Measurements from ENCODE around the gene TTC7B. TPM values are rescaled to one million over a fixed set of nuclear protein-coding genes. Genes with fewer than 3 reads are reported as not detected.

Gene TTC7B
- total RNA-seq, 4 donors from 2014 or later: 14.3 to 48.9 (median 32.5) TPM

GRCh38 chr14:90513161-90514014 lies 302.8 kb downstream of the TTC7B start:
- peaks cover 64% of the 10 kb centered on the region for H3K4me1 ChIP-seq
- H3K27ac ChIP-seq: peak overlapping the region; percentile 81
- TF ChIP-seq POLR2A (IDR thresholded peaks at IDR 0.05) (no peak), POLR2AphosphoS5 (IDR thresholded peaks at IDR 0.05) (no peak)
- no peaks in the 10 kb centered on the region for H3K9me3 ChIP-seq
- no peaks in the 10 kb centered on the region for H3K27me3 ChIP-seq
- WGBS: 78% methylated on average over 6 of the region's 16 CpGs
- no peak overlapping the region for H3K4me3 ChIP-seq
- DNase-seq (ENCODE audit: low spot score in 2 of 2): no peak
- no peaks in the 10 kb centered on the region for H3K36me3 ChIP-seq

DNA sequence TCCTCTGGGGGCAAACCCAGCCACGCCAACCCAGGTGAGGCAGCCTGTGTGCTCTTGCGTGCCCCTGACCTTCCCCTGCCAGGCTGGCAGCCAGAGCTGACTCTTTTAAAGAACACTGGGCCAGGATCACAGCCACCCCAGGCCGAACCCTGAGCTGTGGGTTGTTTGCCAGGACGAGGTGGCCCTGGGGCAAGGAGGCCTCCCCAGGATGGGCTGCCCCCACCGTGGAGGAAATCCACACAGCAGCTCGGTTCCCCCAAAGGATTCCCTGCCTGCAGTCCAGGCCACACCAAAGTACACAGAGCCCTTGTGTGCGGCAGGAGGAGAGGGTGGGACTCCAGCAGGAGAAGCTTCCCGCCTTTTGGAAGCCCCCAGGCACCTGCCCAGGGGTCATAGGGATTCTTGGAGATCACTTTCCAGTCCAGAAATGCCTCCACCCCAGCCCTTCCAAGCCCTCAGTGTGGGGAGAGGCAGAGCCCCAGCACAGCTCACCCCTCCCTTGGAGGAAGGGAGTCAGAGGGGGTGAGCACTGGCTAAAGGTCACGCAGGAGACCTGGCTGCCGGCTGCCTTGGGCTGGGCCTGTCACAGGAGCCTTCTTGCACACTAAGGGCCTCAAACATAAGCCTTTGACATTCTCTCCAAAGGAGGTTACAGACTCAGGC lies 303.8 kb downstream of the TTC7B start:
- no peaks in the 10 kb centered on the region for H3K27me3 ChIP-seq
- TF ChIP-seq POLR2AphosphoS5 (IDR thresholded peaks at IDR 0.05) (no peak), EP300 (IDR thresholded peaks at IDR 0.05) (no peak)
- no peak overlapping the region for H3K4me3 ChIP-seq
- no peaks in the 10 kb centered on the region for H3K9me3 ChIP-seq
- peaks cover 55% of the 10 kb centered on the region for H3K4me1 ChIP-seq
- no peaks in the 10 kb centered on the region for H3K36me3 ChIP-seq
- WGBS: 72% methylated on average over 2 of the region's 10 CpGs
- H3K27ac ChIP-seq: peak overlapping the region; percentile 81
- DNase-seq (ENCODE audit: low spot score in 2 of 2): no peak

DNA sequence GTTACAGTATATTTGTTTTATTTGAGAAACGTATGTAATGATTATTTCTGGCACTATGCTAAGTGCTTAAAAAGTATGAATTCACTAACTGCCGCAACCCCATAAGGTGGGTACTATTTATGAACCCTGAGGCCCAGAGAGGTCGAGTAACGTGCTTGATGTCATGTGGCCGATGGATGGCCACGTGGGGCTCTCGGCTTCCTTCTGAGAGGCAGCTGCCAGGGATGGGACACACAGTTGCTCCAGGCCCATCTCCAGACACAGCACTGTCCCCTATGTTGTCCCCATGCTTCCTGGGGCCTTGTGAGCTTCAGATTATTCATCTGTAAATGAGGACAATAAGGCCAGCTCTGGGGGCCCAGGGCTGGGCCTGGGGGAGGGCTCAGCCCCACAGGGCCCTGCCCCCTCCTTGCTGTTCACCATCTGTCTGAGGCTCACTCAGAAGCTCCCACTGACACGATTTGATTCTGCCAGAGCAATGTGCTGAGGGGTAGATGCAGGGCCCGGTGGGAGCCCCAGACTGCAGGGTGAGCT lies 304.4 kb downstream of the TTC7B start:
- no peak for DNase-seq (ENCODE audit: low spot score in 2 of 2)
- WGBS: 60% methylated on average over 9 of the region's 9 CpGs
- Histone ChIP-seq H3K4me3 (no peak overlapping the region), H3K27me3 (no peaks in the 10 kb centered on the region), H3K36me3 (no peaks in the 10 kb centered on the region), H3K4me1 (peaks cover 49% of the 10 kb centered on the region), H3K27ac (peak overlapping the region; percentile 81), H3K9me3 (no peaks in the 10 kb centered on the region)
- no peak for TF ChIP-seq POLR2A (IDR thresholded peaks at IDR 0.05)
- no peak for TF ChIP-seq CTCF (IDR thresholded peaks at IDR 0.05)
- no peak for TF ChIP-seq POLR2AphosphoS5 (IDR thresholded peaks at IDR 0.05)
- no peak for TF ChIP-seq EP300 (IDR thresholded peaks at IDR 0.05)

GRCh38 chr14:90511252-90511651 lies 305.0 kb downstream of the TTC7B start:
- 94% methylated on average over 4 of the region's 4 CpGs for WGBS
- H3K4me1 ChIP-seq: peaks cover 49% of the 10 kb centered on the region

GRCh38 chr14:90510159-90510558 lies 306.1 kb downstream of the TTC7B start:
- no peaks in the 10 kb centered on the region for H3K36me3 ChIP-seq
- DNase-seq (ENCODE audit: low spot score in 2 of 2): peak in 1 of 2 donors; percentile 83
- H3K4me3 ChIP-seq: no peak overlapping the region
- H3K27ac ChIP-seq: peak overlapping the region; percentile 70
- WGBS: 46% methylated on average over 9 of the region's 9 CpGs
- H3K4me1 ChIP-seq: peaks cover 49% of the 10 kb centered on the region
- no peak for TF ChIP-seq POLR2AphosphoS5 (IDR thresholded peaks at IDR 0.05)
- no peak for TF ChIP-seq EP300 (IDR thresholded peaks at IDR 0.05)
- no peak for TF ChIP-seq CTCF (IDR thresholded peaks at IDR 0.05)
- no peak for TF ChIP-seq POLR2A (IDR thresholded peaks at IDR 0.05)
- no peaks in the 10 kb centered on the region for H3K9me3 ChIP-seq
- H3K27me3 ChIP-seq: no peaks in the 10 kb centered on the region

More at GRCh38 chr14:90511252-90511651, 305.0 kb downstream of the TTC7B start:
- no peak for DNase-seq (ENCODE audit: low spot score in 2 of 2)
- no peaks in the 10 kb centered on the region for H3K36me3 ChIP-seq
- H3K4me3 ChIP-seq: no peak overlapping the region
- H3K9me3 ChIP-seq: no peaks in the 10 kb centered on the region
- no peaks in the 10 kb centered on the region for H3K27me3 ChIP-seq
- no peak for TF ChIP-seq EP300 (IDR thresholded peaks at IDR 0.05)
- TF ChIP-seq POLR2AphosphoS5 (IDR thresholded peaks at IDR 0.05): no peak
- TF ChIP-seq CTCF (IDR thresholded peaks at IDR 0.05): no peak
- TF ChIP-seq POLR2A (IDR thresholded peaks at IDR 0.05): no peak
- no peak overlapping the region for H3K27ac ChIP-seq

- peaks cover 49% of the 10 kb centered on the region for H3K4me1 ChIP-seq
- no peak overlapping the region for H3K4me3 ChIP-seq
- H3K27ac ChIP-seq: peak overlapping the region; percentile 70
- WGBS: 38% methylated on average over 5 of the region's 5 CpGs
- TF ChIP-seq EP300 (IDR thresholded peaks at IDR 0.05): no peak
- no peaks in the 10 kb centered on the region for H3K9me3 ChIP-seq
- no peaks in the 10 kb centered on the region for H3K36me3 ChIP-seq
- DNase-seq (ENCODE audit: low spot score in 2 of 2): no peak
- no peaks in the 10 kb centered on the region for H3K27me3 ChIP-seq
These were observed 306.8 kb downstream of the TTC7B start for GRCh38 chr14:90509403-90509802.
